Suprapubic skin (tissue), 4 donors: ENCODE results near the gene ADARB1. TPM values are rescaled to one million over a fixed set of nuclear protein-coding genes. Genes with fewer than 3 reads are reported as not detected.

ENCODE experiments used
- DNase-seq, 2 donors: peaks; one replicate each; pipeline ENCODE4 v3.0.0-alpha.2; 2019; ENCODE audit warnings: low spot score in 2 of 2
- H3K27ac ChIP-seq: fragments of 200-600 bp; sonication (generic); one replicate; pipeline ENCODE4 v1.5.1; 2019
- H3K27me3 ChIP-seq: fragments of 200-600 bp; sonication (generic); one replicate; pipeline ENCODE4 v1.5.1; 2019
- H3K36me3 ChIP-seq: fragments of 200-600 bp; sonication (generic); one replicate; pipeline ENCODE4 v1.5.1; 2019
- H3K4me1 ChIP-seq: fragments of 200-600 bp; sonication (generic); one replicate; pipeline ENCODE4 v1.5.1; 2019
- H3K4me3 ChIP-seq: fragments of 200-600 bp; sonication (generic); one replicate; pipeline ENCODE4 v1.5.1; 2019; ENCODE audit warnings: mild to moderate bottlenecking
- H3K9me3 ChIP-seq: fragments of 200-600 bp; sonication (generic); one replicate; pipeline ENCODE4 v1.5.1; 2019
- EP300 ChIP-seq: sonication (generic); formaldehyde crosslinking; IDR thresholded peaks from one replicate; pipeline ENCODE4 v1.6.1; 2017; ENCODE audit warnings: antibody characterized with exemption
- POLR2A ChIP-seq, 2 donors: fragments of 450-650 bp; IDR thresholded peaks; one replicate each; pipeline ENCODE4 v1.6.1; 2017; ENCODE audit warnings: antibody characterized with exemption in 2 of 2, mild to moderate bottlenecking in 2 of 2, moderate library complexity in 2 of 2
- POLR2AphosphoS5 ChIP-seq, 3 donors: sonication (generic); formaldehyde crosslinking; IDR thresholded peaks; one replicate each; pipeline ENCODE4 v1.6.1; 2017; ENCODE audit warnings: antibody characterized with exemption in 3 of 3
- WGBS: methylation state at CpG from one replicate; pipeline ENCODE4 v1.1.5; 2018; 5-methylcytosine and 5-hydroxymethylcytosine counted together
- total RNA-seq, 4 donors: library from RNA; depleted of rRNA; stranded (reverse); fragments of >200 nt; gene quantifications; one replicate each; pipeline ENCODE4 v1.1.0, GENCODE V29; 2016
- TF ChIP-seq, protein P1 (sequence below), 2 donors: fragments of 200-600 bp in 1 of 2; fragments of 450-650 bp in 1 of 2; sonication (generic) in 1 of 2; IDR thresholded peaks; one replicate each; pipeline ENCODE4 v1.5.1; 2016 to 2019; ENCODE audit warnings: antibody characterized with exemption in 2 of 2, mild to moderate bottlenecking in 1 of 2, moderate library complexity in 1 of 2

Gene ADARB1
- total RNA-seq, 4 donors from 2014 or later: 13.2 to 23.6 (median 20.3) TPM

DNA sequence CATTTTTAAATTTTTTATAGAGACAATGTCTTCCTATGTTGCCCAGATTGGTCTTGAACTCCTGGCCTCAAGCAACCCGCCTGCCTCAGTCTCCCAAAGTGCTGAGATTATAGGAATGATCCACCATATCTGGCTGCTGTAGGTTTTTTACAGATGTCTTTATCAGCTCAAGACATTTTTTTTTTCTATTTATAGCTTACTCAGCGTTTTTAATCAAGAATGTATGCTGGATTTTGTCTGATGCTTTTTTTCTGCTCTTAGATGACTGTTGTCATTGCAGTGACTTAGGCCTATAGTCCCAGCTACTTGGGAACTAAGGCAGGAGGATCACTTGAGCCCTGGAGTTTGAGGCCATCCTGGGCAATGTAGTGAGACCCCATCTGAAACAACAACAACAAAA is 140.8 kb downstream of the ADARB1 start:
- DNase-seq: no peak
- TF ChIP-seq POLR2A (IDR thresholded peaks at IDR 0.05) (no peak), EP300 (no peak), POLR2AphosphoS5 (IDR thresholded peaks at IDR 0.05) (no peak)
- TF ChIP-seq, protein P1, sequence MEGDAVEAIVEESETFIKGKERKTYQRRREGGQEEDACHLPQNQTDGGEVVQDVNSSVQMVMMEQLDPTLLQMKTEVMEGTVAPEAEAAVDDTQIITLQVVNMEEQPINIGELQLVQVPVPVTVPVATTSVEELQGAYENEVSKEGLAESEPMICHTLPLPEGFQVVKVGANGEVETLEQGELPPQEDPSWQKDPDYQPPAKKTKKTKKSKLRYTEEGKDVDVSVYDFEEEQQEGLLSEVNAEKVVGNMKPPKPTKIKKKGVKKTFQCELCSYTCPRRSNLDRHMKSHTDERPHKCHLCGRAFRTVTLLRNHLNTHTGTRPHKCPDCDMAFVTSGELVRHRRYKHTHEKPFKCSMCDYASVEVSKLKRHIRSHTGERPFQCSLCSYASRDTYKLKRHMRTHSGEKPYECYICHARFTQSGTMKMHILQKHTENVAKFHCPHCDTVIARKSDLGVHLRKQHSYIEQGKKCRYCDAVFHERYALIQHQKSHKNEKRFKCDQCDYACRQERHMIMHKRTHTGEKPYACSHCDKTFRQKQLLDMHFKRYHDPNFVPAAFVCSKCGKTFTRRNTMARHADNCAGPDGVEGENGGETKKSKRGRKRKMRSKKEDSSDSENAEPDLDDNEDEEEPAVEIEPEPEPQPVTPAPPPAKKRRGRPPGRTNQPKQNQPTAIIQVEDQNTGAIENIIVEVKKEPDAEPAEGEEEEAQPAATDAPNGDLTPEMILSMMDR (IDR thresholded peaks at IDR 0.05): no peak
- no peaks in the 10 kb centered on the region for H3K9me3 ChIP-seq
- WGBS: 85% methylated on average over 2 of the region's 2 CpGs
- H3K27me3 ChIP-seq: no peaks in the 10 kb centered on the region
- no peak overlapping the region for H3K27ac ChIP-seq
- H3K36me3 ChIP-seq: peaks cover 30% of the 10 kb centered on the region
- H3K4me3 ChIP-seq: no peak overlapping the region
- H3K4me1 ChIP-seq: peaks cover 4% of the 10 kb centered on the region

DNA sequence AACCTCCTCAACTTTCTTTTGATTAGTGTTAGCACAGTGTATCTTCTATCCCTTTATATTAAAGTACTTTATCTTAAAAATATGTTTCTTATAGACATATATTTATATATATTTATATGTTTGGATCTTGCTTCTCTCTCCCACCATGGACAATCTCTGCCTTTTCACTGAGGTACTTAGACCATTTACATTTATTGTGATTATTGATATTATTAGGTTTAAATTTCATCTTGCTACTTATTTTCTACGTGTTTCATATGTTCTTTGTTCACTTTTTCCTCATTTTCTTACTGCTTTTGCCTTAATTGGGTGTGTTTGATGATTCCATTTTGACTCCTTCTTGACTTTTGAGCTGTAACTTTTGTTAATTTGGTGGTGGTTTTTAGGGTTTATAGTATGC is 142.6 kb downstream of the ADARB1 start:
- Histone ChIP-seq H3K4me1 (peaks cover 4% of the 10 kb centered on the region), H3K9me3 (no peaks in the 10 kb centered on the region), H3K36me3 (peaks cover 31% of the 10 kb centered on the region), H3K27ac (no peak overlapping the region), H3K4me3 (no peak overlapping the region), H3K27me3 (no peaks in the 10 kb centered on the region)
- 81% methylated on average over 1 of the region's 1 CpG for WGBS
- no peak for DNase-seq
- TF ChIP-seq POLR2AphosphoS5 (IDR thresholded peaks at IDR 0.05) (no peak), EP300 (no peak), POLR2A (IDR thresholded peaks at IDR 0.05) (no peak)
- TF ChIP-seq, protein P1 (IDR thresholded peaks at IDR 0.05): no peak

DNA sequence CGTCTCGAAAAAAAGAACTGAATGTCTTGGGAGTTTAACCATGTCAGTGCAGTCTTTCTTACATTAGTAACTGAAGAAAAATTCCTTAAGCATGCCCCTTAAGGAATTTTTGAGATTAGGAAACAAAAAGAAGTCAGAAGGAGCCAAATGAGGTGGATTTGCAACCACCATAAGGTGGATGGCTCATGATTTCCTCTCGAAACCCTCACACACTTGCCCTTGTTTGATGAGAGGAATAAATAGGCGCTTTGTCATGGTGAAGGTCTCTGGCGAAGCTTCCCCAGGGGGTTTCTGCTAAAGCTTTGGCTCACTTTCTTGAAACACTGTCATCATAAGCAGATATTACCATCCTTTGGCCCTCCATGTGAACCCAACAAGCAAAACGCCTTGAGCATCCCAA is 145.1 kb downstream of the ADARB1 start:
- WGBS: 88% methylated on average over 6 of the region's 6 CpGs
- Histone ChIP-seq H3K9me3 (no peaks in the 10 kb centered on the region), H3K4me1 (peaks cover 4% of the 10 kb centered on the region), H3K36me3 (peaks cover 40% of the 10 kb centered on the region), H3K4me3 (no peak overlapping the region), H3K27ac (no peak overlapping the region), H3K27me3 (no peaks in the 10 kb centered on the region)
- DNase-seq: no peak
- TF ChIP-seq EP300: no peak
- TF ChIP-seq, protein P1 (IDR thresholded peaks at IDR 0.05): no peak
- no peak for TF ChIP-seq POLR2A (IDR thresholded peaks at IDR 0.05)
- no peak for TF ChIP-seq POLR2AphosphoS5 (IDR thresholded peaks at IDR 0.05)

DNA sequence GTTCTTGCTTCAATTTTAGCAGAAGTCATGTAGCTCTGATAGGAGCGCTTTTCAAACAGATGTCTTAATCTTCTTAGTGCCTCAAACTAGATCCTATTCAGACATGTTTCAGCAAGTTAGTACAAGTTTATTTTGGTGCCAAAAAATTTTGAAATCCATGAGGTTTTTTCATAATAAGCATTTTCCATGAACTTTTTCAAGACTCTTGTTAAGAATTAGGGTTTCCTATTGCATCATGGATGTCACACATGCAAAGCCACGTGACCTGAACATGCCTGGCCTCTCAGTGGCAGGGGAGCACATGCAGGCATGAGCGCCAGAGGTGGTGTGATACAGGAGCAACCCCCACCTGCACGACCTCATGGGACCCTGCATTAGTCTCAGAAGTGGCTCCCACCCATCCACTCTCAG is 145.7 kb downstream of the ADARB1 start:
- H3K4me3 ChIP-seq: no peak overlapping the region
- peaks cover 34% of the 10 kb centered on the region for H3K36me3 ChIP-seq
- WGBS: 64% methylated on average over 4 of the region's 4 CpGs
- H3K9me3 ChIP-seq: no peaks in the 10 kb centered on the region
- H3K27me3 ChIP-seq: no peaks in the 10 kb centered on the region
- TF ChIP-seq POLR2A (IDR thresholded peaks at IDR 0.05): no peak
- no peak for TF ChIP-seq POLR2AphosphoS5 (IDR thresholded peaks at IDR 0.05)
- TF ChIP-seq EP300: no peak
- TF ChIP-seq, protein P1 (IDR thresholded peaks at IDR 0.05): no peak
- H3K4me1 ChIP-seq: peaks cover 4% of the 10 kb centered on the region
- no peak for DNase-seq
- no peak overlapping the region for H3K27ac ChIP-seq

DNA sequence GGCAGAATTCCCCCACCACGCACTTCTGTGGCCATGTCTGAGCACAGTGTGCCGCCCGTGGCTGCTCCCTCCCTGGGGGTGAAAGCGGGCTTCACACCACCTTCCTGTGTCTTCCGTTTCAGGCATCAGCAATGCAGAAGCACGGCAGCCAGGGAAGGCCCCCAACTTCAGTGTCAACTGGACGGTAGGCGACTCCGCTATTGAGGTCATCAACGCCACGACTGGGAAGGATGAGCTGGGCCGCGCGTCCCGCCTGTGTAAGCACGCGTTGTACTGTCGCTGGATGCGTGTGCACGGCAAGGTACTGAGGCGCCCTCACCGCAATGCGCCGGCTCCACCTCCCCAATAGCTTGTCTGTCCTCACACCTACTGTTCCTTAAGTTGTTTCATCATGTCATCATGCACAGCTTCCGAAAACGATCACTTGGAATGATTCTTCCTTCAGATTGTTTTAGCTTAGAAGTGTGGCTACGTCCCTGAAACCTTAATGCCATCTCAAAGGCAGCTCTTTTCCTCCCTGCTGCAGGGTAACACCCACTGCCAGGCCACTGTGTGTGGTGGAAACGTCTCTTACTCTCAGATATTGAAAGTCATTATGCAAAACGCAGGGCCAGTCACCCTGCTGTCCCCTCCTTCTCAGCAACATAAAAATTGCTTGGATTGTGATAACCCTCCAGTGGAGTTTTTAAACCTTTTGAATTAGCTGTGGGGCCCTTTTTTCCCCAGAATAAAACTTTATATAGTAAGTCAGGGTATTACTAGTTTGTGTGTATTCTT is 146.5 kb downstream of the ADARB1 start:
- Histone ChIP-seq H3K27ac (no peak overlapping the region), H3K9me3 (no peaks in the 10 kb centered on the region), H3K4me3 (no peak overlapping the region), H3K36me3 (peaks cover 34% of the 10 kb centered on the region), H3K4me1 (peaks cover 4% of the 10 kb centered on the region), H3K27me3 (no peaks in the 10 kb centered on the region)
- no peak for DNase-seq
- 92% methylated on average over 29 of the region's 29 CpGs for WGBS
- TF ChIP-seq POLR2AphosphoS5 (IDR thresholded peaks at IDR 0.05) (no peak), POLR2A (IDR thresholded peaks at IDR 0.05) (no peak), EP300 (no peak)
- TF ChIP-seq, protein P1 (IDR thresholded peaks at IDR 0.05): no peak
